Measurements from ENCODE around the gene FAM83F. TPM values are rescaled to one million over a fixed set of nuclear protein-coding genes. Genes with fewer than 3 reads are reported as not detected.

FAM83F gene
- total and polyA plus RNA-seq, 9 donors: 0.12 to 3.4 (median 0.66) TPM

DNA sequence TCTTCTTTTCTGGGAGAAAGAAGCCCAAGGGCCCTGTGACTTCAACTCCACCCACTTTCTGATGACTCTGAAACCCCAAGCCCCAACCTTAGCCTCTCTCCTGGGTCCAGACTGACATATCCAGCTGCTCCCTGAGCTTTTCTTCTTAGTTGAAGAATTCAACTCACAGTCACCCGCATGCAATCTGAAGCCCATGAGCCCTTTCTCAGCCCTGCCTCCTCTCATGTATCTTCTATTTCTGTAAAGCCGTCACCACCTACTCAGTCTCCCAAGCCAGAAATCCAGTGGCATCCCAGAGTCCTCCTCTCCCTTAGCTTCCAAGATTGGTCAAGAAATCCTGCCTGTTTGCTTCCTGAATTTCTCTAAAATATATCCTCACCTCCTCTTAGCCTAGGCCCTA is 41.7 kb upstream of the FAM83F start:
- Histone ChIP-seq H3K4me3 (no peak overlapping the region), H3K27me3 (no peaks in the 10 kb centered on the region), H3K4me1 (ENCODE audit: insufficient read depth) (no peaks in the 10 kb centered on the region), H3K27ac (no peak overlapping the region), H3K9me3 (no peaks in the 10 kb centered on the region), H3K36me3 (no peaks in the 10 kb centered on the region)
- TF ChIP-seq, protein P1, sequence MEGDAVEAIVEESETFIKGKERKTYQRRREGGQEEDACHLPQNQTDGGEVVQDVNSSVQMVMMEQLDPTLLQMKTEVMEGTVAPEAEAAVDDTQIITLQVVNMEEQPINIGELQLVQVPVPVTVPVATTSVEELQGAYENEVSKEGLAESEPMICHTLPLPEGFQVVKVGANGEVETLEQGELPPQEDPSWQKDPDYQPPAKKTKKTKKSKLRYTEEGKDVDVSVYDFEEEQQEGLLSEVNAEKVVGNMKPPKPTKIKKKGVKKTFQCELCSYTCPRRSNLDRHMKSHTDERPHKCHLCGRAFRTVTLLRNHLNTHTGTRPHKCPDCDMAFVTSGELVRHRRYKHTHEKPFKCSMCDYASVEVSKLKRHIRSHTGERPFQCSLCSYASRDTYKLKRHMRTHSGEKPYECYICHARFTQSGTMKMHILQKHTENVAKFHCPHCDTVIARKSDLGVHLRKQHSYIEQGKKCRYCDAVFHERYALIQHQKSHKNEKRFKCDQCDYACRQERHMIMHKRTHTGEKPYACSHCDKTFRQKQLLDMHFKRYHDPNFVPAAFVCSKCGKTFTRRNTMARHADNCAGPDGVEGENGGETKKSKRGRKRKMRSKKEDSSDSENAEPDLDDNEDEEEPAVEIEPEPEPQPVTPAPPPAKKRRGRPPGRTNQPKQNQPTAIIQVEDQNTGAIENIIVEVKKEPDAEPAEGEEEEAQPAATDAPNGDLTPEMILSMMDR (IDR thresholded peaks at IDR 0.05): no peak
- TF ChIP-seq EP300 (IDR thresholded peaks at IDR 0.05) (no peak), POLR2A (IDR thresholded peaks at IDR 0.05) (no peak)
- intact Hi-C loops (cut with DNase I): no loop called here
- 90 to 95% (median 92%) methylated on average over 2 of the region's 2 CpGs for WGBS, 3 donors
- no peak for DNase-seq

DNA sequence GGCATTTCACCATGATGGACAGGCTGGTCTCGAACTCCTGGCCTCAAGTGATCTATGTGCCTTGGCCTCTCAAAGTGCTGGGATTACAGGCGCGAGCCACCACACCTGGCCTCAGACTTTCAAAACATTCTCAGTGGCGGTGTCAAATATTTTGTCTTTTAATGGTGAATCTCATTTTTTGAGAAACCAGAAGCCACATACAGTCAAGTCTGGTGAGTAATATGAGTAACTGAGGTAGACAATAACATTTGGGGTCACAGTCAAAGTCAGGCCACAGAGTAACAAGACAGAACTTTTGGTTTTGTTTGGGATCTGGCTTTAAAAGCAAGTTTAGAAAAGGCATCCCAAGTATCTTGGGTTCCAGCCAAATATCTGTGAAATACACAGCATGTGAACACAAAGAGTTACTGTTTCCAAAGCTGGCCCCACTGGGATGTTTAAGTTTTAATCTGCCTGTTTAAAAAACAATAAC is 40.1 kb upstream of the FAM83F start:
- TF ChIP-seq, protein P1 (IDR thresholded peaks at IDR 0.05): no peak
- TF ChIP-seq EP300 (IDR thresholded peaks at IDR 0.05) (no peak), POLR2A (IDR thresholded peaks at IDR 0.05) (no peak)
- no peaks in the 10 kb centered on the region for H3K27me3 ChIP-seq
- H3K4me1 ChIP-seq (ENCODE audit: insufficient read depth): no peaks in the 10 kb centered on the region
- no peak overlapping the region for H3K4me3 ChIP-seq
- no peak overlapping the region for H3K27ac ChIP-seq
- H3K9me3 ChIP-seq: no peaks in the 10 kb centered on the region
- WGBS, 3 donors: 61 to 74% (median 68%) methylated on average over 4 of the region's 4 CpGs
- intact Hi-C loops (cut with DNase I): no loop called here
- no peak for DNase-seq
- no peaks in the 10 kb centered on the region for H3K36me3 ChIP-seq

DNA sequence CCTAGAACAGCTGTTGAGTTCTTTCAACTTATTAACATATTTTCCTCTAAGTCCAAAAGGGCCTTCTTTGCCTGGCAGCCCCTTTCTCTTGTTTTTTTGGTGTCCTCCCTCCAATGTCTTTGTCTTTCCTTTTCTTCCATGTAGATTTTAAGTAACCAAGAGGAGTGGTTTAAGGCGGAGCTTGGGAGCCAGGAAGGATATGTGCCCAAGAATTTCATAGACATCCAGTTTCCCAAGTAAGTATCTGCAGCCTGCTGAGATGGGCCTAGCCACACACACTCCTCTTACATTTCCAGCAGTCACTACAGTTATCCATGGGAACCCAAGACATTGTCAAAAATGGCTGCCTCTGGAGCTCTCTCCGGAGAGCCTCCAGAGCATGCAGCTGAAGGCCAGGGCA is 39.1 kb upstream of the FAM83F start:
- TF ChIP-seq POLR2A (IDR thresholded peaks at IDR 0.05): no peak
- TF ChIP-seq EP300 (IDR thresholded peaks at IDR 0.05): no peak
- TF ChIP-seq, protein P1 (IDR thresholded peaks at IDR 0.05): no peak
- H3K4me3 ChIP-seq: no peak overlapping the region
- 90 to 98% (median 93%) methylated on average over 2 of the region's 2 CpGs for WGBS, 3 donors
- H3K36me3 ChIP-seq: no peaks in the 10 kb centered on the region
- H3K27ac ChIP-seq: no peak overlapping the region
- no peaks in the 10 kb centered on the region for H3K4me1 ChIP-seq (ENCODE audit: insufficient read depth)
- no peaks in the 10 kb centered on the region for H3K9me3 ChIP-seq
- DNase-seq: no peak
- H3K27me3 ChIP-seq: no peaks in the 10 kb centered on the region
- intact Hi-C loops (cut with DNase I): no loop called here

DNA sequence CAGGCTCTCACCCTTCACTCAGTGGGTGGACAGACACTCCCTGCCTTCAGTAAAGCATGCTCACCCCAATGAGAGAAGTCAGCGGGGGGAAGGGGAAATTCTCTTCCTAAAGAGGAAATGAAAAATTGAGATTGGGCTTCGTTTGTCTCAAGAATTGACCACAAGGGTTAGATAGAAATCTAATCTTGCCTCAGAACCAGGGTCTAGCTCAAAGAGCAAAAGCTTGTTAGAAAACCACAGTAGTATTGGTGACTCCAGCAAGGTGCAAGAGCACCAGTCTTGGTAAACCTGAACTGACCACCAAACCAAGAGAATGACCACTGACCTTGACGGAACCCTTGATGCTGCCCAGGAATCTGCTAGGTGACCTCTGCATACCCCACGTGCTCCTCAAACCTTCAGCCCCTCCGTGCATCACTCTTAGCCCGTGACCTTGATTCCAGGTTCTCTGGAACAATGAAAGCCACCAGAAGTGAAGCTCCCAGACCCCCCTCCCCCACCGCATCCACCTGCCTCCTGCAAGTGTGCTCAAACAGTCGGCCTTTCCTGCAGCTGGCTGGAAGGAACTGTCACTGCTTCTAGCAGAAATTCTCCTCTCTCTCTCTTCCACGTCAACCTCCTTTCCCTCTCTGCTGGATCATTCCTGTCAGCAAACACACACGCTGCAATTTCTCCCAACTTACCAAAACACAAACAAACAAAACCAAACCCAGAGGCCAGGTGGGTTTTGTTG is 37.7 kb upstream of the FAM83F start:
- WGBS, 3 donors: 56 to 61% (median 58%) methylated on average over 10 of the region's 10 CpGs
- H3K4me3 ChIP-seq: no peak overlapping the region
- DNase-seq: no peak
- TF ChIP-seq POLR2A (IDR thresholded peaks at IDR 0.05): no peak
- no peak for TF ChIP-seq EP300 (IDR thresholded peaks at IDR 0.05)
- TF ChIP-seq, protein P1 (IDR thresholded peaks at IDR 0.05): no peak
- H3K9me3 ChIP-seq: no peaks in the 10 kb centered on the region
- H3K27me3 ChIP-seq: no peaks in the 10 kb centered on the region
- H3K27ac ChIP-seq: no peak overlapping the region
- intact Hi-C loops (cut with DNase I): no loop called here
- no peaks in the 10 kb centered on the region for H3K36me3 ChIP-seq
- no peaks in the 10 kb centered on the region for H3K4me1 ChIP-seq (ENCODE audit: insufficient read depth)

Measured in ovary (tissue), 9 donors.